Measurements from ENCODE around the gene DNAJC19.
"Not testable (repeated sequence)": the region's sequence is repeated elsewhere in the genome, so short reads cannot be mapped to it uniquely, and the experiment has no call there.

- not testable (repeated sequence) for TF ChIP-seq CTCF (IDR thresholded peaks at IDR 0.05; ENCODE audit: poor library complexity); EZH2 (IDR thresholded peaks at IDR 0.05; ENCODE audit: borderline replicate concordance)
These were observed 12.8 kb upstream of the DNAJC19 start for GRCh38 chr3:181002331-181002730.
